ENCODE results near the gene FAAP100.

DNA sequence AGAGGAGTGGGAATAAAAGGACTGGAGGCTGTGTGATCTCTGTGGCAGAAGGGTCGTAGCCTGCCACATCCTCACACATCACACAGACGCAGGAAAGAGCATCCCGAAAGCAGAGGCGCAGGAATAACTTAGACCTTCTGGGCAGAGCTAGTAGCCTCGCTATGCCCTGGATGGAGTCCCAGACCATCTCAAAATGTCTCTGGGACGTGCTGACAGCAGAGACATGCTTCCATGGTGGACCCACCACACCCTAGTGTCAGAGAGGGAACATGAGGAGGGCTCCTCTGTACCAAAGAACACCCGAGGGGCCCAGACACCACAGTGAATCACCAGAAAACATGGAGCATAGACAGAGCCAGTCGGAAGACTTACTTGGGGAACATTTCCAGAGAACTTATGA is 29.6 kb upstream of the FAAP100 start:
- TF ChIP-seq, protein P1, sequence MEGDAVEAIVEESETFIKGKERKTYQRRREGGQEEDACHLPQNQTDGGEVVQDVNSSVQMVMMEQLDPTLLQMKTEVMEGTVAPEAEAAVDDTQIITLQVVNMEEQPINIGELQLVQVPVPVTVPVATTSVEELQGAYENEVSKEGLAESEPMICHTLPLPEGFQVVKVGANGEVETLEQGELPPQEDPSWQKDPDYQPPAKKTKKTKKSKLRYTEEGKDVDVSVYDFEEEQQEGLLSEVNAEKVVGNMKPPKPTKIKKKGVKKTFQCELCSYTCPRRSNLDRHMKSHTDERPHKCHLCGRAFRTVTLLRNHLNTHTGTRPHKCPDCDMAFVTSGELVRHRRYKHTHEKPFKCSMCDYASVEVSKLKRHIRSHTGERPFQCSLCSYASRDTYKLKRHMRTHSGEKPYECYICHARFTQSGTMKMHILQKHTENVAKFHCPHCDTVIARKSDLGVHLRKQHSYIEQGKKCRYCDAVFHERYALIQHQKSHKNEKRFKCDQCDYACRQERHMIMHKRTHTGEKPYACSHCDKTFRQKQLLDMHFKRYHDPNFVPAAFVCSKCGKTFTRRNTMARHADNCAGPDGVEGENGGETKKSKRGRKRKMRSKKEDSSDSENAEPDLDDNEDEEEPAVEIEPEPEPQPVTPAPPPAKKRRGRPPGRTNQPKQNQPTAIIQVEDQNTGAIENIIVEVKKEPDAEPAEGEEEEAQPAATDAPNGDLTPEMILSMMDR (conservative IDR thresholded peaks at IDR 0.05) = no peak
- TF ChIP-seq EZH2 (IDR thresholded peaks at IDR 0.05; ENCODE audit: low read depth) = no peak
